NCI-H526 treated with DMSO at 0.1 percent for 48 hours (cell line): ENCODE results near the gene ENTPD3.

Experiments used
- DNase-seq: peaks from one replicate; lab custom pipeline; 2025; lab: John Stamatoyannopoulos, UW

The ENTPD3 gene

GRCh38 chr3:40387001-40387894, at the start of gene ENTPD3:
ENTPD3 (plus strand) TSS chr3:40387184; CDS start chr3:40388058, 874 bp downstream.
- peak; percentile 9 for DNase-seq

- DNase-seq: no peak
Measured at GRCh38 chr3:40339871-40340270, 47.1 kb upstream of the ENTPD3 start.

GRCh38 chr3:40340541-40341170, 46.3 kb upstream of the ENTPD3 start:
- DNase-seq: no peak

- DNase-seq: no peak
Measured at GRCh38 chr3:40341671-40342070, 45.3 kb upstream of the ENTPD3 start.

GRCh38 chr3:40350529-40350928, 36.5 kb upstream of the ENTPD3 start:
- no peak for DNase-seq

- no peak for DNase-seq
Measured at GRCh38 chr3:40355410-40355809, 31.6 kb upstream of the ENTPD3 start.

GRCh38 chr3:40358454-40358853, 28.5 kb upstream of the ENTPD3 start:
- no peak for DNase-seq

- DNase-seq: no peak
Measured at GRCh38 chr3:40363674-40364073, 23.3 kb upstream of the ENTPD3 start.

GRCh38 chr3:40366203-40367162, 20.5 kb upstream of the ENTPD3 start:
- no peak for DNase-seq

GRCh38 chr3:40369716-40370115, 17.3 kb upstream of the ENTPD3 start:
- DNase-seq: no peak

- DNase-seq: no peak
Measured at GRCh38 chr3:40377822-40378221, 9.2 kb upstream of the ENTPD3 start.

GRCh38 chr3:40379674-40380306, 7.2 kb upstream of the ENTPD3 start:
- DNase-seq: no peak

- DNase-seq: no peak
Measured at GRCh38 chr3:40381904-40382616, 4.9 kb upstream of the ENTPD3 start.

- DNase-seq: no peak
Measured at GRCh38 chr3:40382617-40382979, 4.4 kb upstream of the ENTPD3 start.

- no peak for DNase-seq
Measured at GRCh38 chr3:40386213-40386612, 771 bp upstream of the ENTPD3 start.

- DNase-seq: no peak
Measured at GRCh38 chr3:40387895-40388254, 891 bp downstream of the ENTPD3 start.

GRCh38 chr3:40396406-40396805, 9.4 kb downstream of the ENTPD3 start:
- no peak for DNase-seq

GRCh38 chr3:40397129-40397528, 10.1 kb downstream of the ENTPD3 start:
- no peak for DNase-seq

GRCh38 chr3:40397912-40398311, 10.9 kb downstream of the ENTPD3 start:
- DNase-seq: no peak

- DNase-seq: no peak
Measured at GRCh38 chr3:40398346-40398745, 11.4 kb downstream of the ENTPD3 start.

- no peak for DNase-seq
Measured at GRCh38 chr3:40404591-40405198, 17.7 kb downstream of the ENTPD3 start.
